ENCODE data around the gene ITK.

The ITK gene

DNA sequence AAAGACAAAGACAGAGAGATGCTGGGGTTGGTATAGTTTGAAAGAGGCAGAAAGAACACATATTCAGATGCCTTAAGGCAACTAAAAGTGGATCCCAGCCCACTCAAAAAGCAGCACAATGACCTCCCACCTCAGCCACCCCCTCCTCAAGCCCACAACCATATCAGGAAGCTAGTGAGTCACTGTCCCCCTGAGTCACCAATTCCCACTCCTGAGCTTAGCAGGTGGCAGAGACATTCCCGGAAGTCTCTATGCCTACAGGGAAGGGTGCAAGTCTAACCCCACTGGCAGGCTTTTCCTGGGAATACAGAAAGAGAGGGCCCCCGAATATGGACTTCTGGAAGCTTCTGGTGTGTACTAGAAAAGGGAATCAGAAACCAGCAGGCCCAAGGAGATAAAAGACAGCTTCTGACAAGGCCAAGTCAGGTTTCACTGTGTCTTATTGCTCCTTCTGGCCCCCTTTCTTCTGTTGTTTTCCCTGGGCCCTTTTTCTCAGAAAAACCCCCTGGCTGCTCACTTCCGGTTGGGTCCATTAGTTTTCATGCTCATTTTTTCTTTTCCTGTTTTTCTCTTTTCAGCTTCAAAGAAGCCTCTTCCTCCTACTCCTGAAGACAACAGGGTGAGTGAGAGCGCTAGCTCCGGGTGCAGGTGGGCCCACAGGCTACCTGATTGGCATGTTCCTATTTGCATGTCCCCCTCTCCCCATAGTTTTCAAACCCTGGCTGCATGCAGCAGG lies 36.8 kb downstream of the ITK start:
- TF ChIP-seq, protein P1, sequence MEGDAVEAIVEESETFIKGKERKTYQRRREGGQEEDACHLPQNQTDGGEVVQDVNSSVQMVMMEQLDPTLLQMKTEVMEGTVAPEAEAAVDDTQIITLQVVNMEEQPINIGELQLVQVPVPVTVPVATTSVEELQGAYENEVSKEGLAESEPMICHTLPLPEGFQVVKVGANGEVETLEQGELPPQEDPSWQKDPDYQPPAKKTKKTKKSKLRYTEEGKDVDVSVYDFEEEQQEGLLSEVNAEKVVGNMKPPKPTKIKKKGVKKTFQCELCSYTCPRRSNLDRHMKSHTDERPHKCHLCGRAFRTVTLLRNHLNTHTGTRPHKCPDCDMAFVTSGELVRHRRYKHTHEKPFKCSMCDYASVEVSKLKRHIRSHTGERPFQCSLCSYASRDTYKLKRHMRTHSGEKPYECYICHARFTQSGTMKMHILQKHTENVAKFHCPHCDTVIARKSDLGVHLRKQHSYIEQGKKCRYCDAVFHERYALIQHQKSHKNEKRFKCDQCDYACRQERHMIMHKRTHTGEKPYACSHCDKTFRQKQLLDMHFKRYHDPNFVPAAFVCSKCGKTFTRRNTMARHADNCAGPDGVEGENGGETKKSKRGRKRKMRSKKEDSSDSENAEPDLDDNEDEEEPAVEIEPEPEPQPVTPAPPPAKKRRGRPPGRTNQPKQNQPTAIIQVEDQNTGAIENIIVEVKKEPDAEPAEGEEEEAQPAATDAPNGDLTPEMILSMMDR (IDR thresholded peaks at IDR 0.05; ENCODE audit: insufficient read depth, low read depth, low read length, missing control alignments) = no peak
- no peak overlapping the region for H3K4me3 ChIP-seq (ENCODE audit: low read length)
- DNase-seq (ENCODE audit: low read depth) = no peak

DNA sequence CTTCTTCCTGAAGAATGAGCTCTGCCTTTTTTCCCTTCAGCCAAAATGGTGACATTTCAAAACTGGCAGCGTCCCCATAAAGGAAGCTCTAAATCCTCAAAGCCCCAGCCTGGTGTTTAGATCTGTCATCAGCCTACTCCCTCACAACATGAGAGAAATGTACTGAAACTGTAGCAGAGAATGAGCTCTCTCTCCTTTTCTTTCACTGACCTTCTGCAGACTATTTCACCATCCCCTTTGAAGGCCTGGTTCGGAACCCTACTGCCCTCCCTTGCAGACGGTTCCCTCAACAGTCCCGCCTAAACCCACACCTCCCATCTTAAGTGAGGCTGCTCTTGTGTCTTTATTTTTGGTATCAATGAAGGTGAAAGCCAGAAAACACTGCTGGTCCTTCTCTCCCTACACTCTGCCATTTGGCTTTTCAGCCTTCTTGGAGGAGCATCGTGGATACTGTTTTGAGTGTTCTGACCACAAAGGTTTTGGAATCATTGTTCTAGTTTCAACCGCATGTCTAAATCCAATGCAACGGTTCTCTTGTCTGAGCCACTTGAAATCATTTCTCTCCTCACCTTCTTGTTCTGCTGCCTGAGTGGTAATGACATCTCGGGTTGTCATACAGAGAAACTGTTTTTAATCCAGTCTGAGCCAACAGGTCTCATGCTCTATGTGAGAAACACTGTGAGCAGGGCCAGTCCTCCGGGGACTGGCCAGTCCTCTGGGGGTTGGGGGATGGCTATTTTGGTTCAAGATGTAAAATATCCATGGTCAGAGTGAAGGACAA lies 39.0 kb downstream of the ITK start:
- TF ChIP-seq, protein P1 (IDR thresholded peaks at IDR 0.05; ENCODE audit: insufficient read depth, low read depth, low read length, missing control alignments) = no peak
- no peak overlapping the region for H3K4me3 ChIP-seq (ENCODE audit: low read length)
- no peak for DNase-seq (ENCODE audit: low read depth)

DNA sequence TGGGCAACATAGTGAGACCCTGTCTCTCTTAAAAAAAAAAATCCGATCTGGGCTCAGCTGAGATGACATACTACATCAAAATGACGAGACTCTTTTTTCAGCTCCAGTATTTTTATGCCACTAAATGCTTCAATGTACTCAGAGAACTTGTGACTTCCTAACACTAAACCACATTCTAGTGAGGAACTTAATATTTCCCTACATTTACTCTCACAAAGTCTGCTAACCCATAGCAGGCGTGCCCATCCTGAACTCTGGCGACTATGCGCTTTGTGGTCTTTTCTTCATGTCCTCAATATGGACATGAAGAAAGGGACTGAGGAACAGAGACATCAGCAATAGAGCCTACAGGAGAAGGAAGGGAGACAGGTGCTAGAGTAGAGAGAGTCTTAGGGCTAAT lies 41.3 kb downstream of the ITK start:
- DNase-seq (ENCODE audit: low read depth) = no peak
- H3K4me3 ChIP-seq (ENCODE audit: low read length) = no peak overlapping the region
- TF ChIP-seq, protein P1 (IDR thresholded peaks at IDR 0.05; ENCODE audit: insufficient read depth, low read depth, low read length, missing control alignments) = no peak

DNA sequence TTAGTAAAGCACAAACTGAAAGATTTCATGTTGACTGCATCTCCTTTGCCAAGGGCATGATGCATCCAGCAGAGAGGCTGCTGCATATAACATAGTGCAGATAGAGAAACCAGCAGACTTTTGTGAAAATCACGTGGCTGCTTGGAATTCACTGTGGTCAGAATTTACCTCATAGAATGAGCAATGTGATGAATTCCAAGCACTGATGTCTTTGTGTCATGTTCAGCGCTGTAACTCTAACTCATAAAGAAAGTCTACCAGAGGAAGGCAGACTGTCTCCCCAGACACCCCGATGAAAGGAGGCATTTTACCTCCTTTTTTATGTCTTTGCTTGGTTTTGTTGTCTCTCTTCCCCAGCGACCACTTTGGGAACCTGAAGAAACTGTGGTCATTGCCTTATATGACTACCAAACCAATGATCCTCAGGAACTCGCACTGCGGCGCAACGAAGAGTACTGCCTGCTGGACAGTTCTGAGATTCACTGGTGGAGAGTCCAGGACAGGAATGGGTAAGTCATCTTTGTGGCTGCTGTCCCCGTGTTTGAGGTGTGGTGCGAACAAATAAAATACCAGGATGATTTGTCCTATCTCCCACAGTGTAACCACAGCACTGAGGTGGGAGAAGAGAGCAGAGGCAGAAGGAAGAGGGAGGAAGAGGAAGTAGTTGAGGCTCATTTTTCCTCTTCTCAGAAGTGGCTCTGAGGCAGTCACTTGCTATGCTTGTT lies 42.0 kb downstream of the ITK start:
- no peak for DNase-seq (ENCODE audit: low read depth)
- no peak overlapping the region for H3K4me3 ChIP-seq (ENCODE audit: low read length)
- TF ChIP-seq, protein P1 (IDR thresholded peaks at IDR 0.05; ENCODE audit: insufficient read depth, low read depth, low read length, missing control alignments) = no peak

DNA sequence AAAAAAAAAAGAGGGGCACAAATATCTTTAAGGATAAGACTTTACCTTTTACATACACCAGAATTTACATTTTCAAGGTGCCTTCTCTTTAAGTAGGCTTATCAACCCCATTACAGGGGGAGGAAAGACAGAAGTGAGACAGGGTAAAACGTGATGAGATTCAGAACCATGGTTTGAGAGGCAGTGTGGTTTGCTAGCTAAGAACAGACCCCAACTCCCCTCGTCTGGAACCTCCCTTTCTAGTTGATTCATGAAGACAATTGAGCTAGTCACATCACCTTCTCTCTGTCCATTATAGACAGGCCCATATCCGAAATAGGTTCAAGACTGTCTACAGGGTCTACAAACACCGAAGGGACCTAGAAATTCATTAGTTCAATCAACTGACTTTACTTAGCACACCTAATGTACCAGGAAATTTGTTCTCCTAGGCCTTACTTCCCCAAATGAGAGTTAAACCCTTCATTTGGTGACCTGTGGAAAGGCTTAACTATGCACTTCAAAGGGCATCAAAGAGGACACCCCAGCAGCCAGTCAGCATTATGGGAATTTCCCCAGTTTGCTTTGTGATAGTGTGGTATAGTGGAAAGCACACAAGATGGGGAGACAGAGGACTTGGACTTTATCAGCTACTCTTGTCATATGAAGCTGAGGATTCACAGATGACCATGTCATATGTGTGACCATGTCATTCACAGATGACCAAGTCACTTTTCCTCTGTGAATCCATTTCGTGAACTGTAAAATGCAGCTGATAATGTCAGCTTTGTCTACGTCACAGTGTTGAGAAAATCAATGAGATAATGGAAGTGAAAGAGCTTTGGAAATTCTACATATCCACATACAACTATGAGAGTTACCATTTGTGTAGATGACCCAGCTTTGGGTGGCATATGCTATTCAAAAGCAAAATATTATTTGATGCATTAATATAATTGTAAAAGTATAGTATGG lies 45.1 kb downstream of the ITK start:
- TF ChIP-seq, protein P1 (IDR thresholded peaks at IDR 0.05; ENCODE audit: insufficient read depth, low read depth, low read length, missing control alignments) = no peak
- no peak for DNase-seq (ENCODE audit: low read depth)
- H3K4me3 ChIP-seq (ENCODE audit: low read length) = no peak overlapping the region

DNA sequence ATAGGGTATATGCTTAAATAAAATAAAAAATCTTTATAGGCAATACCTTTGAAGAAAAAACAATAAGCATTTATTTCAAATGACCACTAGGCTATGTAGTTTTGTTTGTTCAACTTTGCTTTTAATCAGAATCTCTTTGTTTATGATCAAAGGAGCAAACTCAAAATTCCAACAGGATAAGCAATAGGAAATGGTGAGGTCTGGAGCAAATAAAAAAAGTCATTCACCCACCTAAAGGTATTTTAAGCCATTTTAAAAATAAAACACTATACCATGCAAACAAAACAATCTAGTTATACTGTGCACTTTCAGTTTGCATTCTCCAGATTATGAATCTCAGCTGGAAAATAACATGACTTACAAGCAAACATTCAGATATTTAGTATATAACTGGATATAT lies 50.0 kb downstream of the ITK start:
- TF ChIP-seq, protein P1 (IDR thresholded peaks at IDR 0.05; ENCODE audit: insufficient read depth, low read depth, low read length, missing control alignments) = no peak
- H3K4me3 ChIP-seq (ENCODE audit: low read length) = no peak overlapping the region
- DNase-seq (ENCODE audit: low read depth) = no peak

All from epithelial cell of esophagus (primary cell).